NCI-H187 treated with DMSO at 0.1 percent for 48 hours (cell line): Measurements from ENCODE around the gene CLEC4C.
"Not testable (repeated sequence)": the region's sequence is repeated elsewhere in the genome, so short reads cannot be mapped to it uniquely, and the experiment has no call there.

Experiments
- DNase-seq: peaks from one replicate; lab custom pipeline; 2025; lab: John Stamatoyannopoulos, UW

CLEC4C gene

GRCh38 chr12:7747246-7747645 is at the start of gene CLEC4C:
Gene CLEC4C (minus strand): TSS chr12:7747375. CDS start chr12:7747348, 27 bp downstream.
- DNase-seq: no peak

- DNase-seq: no peak
Measured at GRCh38 chr12:7793211-7793610, 46.0 kb upstream of the CLEC4C start.

DNA sequence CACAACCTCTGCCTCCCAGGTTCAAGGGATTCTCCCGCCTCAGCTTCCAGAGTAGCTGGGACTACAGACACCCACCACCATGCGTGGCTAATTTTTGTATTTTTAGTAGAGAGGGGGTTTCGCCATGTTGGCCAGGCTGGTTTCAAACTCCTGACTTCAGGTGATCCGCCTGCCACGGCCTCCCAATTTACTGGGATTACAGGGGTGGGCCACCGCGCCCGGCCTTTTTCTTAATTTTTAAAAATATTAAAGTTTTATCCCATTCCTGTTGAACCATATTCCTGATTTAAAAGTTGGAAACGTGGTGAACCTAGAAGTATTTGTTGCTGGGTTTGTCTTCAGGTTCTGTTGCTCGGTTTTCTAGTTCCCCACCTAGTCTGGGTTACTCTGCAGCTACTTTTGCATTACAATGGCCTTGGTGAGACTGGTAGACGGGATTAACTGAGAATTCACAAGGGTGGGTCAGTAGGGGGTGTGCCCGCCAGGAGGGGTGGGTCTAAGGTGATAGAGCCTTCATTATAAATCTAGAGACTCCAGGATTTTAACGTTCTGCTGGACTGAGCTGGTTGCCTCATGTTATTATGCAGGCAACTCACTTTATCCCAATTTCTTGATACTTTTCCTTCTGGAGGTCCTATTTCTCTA is 41.8 kb upstream of the CLEC4C start, which contains the start of gene NANOG:
TSS of gene NANOG (plus strand) at position 519 of the 645 bp plus-strand sequence. CDS start 213 bp downstream, outside the sequence.
- DNase-seq: not testable (repeated sequence)

DNA sequence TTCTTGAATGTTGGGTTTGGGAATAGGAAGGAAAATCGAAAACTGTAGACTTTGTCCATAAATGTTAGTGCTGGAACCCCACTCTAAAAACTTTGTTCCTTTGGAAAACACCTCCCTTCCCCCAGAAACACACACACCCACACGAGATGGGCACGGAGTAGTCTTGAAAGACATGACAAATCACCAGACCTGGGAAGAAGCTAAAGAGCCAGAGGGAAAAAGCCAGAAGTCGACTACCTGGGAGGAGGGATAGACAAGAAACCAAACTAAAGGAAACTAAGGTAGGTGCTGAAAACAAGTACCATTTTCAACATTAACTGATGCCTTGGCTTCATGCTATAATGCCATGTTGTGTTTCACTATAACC is 41.1 kb upstream of the CLEC4C start:
- DNase-seq: no peak

DNA sequence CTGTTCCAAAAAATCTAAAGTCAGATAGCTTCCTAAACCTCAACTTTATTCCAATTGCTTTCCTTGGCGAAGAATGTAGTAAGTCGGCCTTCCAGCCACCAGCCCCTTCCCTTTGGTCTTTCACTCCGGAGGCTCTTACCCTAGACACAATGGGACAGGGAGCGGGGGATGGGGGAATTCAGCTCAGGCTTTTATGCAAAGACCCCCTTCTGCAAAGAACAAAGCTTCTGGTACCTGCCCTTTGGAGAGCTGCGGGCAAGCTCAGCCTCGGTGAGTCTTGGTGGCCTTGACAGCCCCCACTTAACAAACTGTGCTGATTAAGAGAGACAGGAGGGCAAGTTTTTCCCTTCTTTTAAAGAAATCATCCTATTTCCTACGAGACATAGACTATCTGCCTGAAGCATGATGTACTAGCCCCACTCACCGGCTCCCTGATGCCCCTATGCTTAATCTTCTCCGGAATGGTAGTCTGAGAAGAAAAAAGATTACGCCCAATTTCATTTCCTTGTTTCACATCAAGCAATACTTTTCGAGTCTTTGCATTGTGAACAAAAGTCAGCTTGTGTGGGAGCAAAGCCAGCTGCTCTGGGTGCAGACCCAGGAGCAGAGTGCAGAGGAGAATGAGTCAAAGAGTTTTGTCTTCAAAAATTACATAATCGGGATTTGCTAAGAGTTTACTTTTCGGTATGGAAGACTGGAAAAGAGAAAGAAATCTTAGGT is 40.6 kb upstream of the CLEC4C start:
- DNase-seq: no peak

- no peak for DNase-seq
Measured at GRCh38 chr12:7784701-7785100, 37.5 kb upstream of the CLEC4C start.

GRCh38 chr12:7783433-7783832 is 36.3 kb upstream of the CLEC4C start:
- DNase-seq: not testable (repeated sequence)

DNA sequence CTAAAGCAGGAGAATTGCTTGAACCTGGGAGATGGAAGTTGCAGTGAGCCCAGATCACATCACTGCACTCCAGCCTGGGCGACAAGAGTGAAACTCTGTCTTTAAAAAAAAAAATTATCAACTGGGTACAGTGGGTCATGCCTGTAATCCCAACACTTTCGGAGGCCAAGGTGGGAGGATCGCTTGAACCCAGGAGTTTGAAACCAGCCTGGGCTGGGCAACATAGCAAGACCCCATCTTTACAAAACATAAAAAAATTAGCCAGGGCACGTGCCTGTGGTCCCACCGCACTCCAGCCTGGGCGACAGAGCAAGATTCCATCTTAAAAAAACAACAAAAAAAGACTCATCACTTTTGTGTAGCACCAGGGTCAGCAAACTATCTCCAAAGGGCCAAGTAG is 34.9 kb upstream of the CLEC4C start:
- no peak for DNase-seq

- no peak for DNase-seq
Measured at GRCh38 chr12:7781274-7781673, 34.1 kb upstream of the CLEC4C start.

GRCh38 chr12:7769999-7770398 is 22.8 kb upstream of the CLEC4C start:
- DNase-seq: no peak

- DNase-seq: no peak
Measured at GRCh38 chr12:7758766-7759140, 11.6 kb upstream of the CLEC4C start.

DNA sequence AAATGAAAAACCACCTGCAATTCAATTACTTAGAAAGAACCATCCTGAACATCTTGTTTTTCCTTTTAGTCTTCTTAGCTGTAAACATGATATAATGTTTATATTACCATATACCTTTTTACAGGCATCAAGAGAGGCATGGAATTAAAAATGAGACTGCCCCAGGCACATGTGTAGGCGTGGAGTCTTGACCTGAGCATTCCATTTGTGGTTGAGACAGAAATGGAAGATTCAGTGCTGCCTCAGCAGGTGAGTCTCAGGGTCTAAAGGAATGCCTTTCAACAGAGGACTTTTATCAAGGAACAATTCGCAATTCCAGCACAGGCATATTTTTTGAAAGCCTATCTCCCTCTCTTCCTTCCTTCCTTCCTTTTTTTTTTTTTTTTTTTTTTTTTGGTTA is 9.8 kb upstream of the CLEC4C start:
- no peak for DNase-seq

DNA sequence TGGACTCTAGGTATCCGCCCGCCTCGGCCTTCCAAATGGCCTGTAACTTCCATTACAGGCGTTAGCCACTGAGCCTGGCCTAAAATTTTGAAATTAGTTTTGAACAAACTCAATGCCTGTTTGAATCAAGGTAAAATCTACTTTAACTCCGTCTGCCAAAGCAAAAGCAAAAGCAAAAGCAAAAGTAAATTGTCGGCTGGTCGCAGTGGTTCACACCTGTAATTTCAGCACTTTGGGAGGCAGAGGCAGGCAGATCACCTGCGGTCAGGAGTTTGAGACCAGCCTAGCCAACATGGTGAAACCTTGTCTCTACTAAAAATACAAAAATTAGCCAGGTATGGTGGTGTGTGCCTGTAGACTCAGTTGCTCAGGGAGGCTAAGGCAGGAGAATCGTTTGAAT is 8.5 kb upstream of the CLEC4C start:
- DNase-seq: not testable (repeated sequence)

DNA sequence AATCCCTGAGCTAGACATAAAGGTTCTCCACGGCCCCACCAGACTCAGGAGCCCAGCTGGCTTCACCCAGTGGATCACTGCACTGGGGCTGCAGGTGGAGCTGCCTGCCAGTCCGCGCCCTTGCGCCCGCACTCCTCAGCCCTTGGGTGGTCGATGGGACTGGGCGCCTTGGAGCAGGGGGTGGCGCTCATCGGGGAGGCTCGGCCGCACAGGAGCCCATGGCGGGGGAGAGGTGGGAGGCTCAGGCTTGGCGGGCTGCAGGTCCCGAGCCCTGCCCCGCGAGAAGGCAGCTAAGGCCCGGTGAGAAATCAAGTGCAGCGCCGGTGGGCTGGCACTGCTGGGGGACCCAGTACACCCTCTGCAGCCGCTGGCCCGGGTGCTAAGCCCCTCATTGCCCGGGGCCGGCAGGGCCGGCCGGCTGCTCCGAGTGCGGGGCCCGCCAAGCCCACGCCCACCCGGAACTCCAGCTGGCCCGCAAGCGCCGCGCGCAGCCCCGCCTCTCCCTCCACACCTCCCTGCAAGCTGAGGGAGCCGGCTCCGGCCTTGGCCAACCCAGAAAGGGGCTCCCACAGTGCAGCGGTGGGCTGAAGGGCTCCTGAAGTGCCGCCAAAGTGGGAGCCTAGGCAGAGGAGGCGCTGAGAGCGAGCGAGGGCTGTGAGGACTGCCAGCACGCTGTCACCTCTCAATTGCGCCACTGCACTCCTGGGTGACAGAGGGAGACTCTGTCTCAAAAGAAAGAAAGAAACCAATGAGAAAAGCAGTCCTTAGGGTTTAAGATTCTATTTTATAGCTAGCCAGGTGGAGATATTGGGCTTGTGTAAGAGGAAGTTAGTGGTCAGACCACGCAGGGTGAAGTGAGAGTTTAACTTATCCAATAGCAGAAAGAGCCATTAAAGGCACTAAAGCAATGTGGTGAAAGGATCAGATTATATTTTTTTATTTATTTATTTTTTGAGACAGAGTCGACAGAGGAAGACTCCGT is 5.1 kb upstream of the CLEC4C start:
- not testable (repeated sequence) for DNase-seq

DNA sequence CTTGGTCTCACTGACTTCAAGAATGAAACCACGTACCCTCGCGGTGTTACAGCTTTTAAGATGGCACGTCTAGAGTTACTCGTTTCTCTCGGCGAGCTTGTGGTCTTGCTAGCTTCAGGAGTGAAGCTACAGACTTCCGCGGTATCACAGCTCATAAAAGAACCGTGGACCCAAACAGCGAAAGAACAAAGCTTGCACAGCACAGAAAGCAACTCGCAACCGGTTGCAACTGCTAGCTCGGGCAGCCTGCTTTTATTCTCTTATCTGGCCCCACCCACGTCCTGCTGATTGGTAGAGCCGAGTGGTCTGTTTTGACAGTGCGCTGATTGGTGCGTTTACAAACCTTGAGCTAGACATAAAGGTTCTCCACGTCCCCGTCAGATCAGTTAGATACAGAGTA is 4.2 kb upstream of the CLEC4C start:
- no peak for DNase-seq

DNA sequence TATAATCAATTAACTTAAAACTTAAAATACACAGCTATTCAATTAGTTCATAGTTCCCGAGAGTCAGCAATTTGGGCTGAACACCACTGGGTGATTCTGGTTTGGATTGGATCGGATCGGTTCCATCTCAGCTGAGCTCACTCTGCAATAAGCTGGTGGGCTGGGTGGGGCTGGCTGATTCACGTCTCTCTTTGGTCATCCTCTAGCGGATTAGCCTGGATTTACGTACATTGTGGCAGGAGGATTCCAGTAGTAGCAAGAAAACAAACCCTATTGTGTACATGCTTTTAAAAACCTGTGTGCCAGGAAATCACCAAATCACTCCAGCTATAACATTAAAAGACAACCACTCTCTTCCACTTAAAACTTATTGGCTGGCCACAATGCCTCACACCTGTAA is 3.2 kb upstream of the CLEC4C start:
- no peak for DNase-seq

- DNase-seq: no peak
Measured at GRCh38 chr12:7749442-7749841, 2.3 kb upstream of the CLEC4C start.

DNA sequence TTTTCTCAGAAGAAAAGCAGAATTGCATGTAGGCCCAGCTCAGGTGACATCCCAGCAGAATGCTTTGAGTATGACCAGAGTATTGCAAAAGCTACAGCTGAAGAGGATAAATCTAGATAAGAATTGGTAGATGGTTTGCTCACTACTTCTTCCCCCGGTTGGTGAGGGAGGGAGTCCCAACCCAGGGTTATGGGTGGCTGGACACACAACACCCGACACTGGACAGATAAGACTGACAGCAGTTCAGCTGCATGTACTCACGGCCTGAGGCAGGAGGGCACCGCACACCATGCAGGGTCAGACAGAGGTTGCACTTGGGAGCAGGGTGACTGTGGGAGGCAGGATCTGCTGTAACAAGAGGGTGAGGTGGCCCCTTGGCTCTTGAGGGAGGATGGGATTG is 1.7 kb upstream of the CLEC4C start:
- DNase-seq: no peak

DNA sequence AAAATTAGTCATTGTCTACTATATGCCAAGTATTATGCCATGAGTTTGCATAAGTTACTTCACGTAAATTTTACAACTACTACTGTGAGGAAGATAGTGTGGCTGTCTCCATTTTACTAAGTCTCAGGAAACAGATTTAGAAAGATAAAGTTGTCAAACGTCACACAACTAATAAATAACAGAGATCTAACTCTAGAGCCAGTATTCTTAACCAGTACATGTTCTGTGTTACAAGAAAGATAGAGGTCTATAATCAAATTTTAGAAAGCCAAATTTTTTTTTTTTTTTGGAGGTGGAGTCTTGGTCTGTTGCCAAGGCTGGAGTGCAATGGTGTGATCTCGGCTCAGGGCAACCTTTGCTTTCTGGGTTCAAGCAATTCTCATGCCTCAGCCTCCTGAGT is 14.2 kb downstream of the CLEC4C start:
- DNase-seq: no peak

DNA sequence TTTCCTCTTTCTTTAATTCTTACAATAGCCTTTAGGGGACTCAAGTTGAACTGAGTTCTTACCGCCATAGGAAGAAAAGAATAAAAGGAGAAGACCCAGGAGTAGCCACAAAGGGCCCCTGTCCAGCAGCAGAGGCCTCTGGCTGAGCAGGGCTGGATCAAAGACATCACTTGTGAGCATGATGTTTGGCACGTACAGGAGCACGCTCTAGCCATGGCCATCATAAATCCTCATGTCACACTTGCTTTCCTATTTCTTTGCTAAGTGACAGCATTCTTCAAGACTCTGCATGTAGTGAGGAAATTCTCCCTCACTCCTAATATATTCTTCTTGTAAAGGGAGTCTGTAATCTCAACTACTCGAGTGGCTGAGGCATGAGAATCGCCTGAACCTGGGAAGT is 15.7 kb downstream of the CLEC4C start:
- no peak for DNase-seq

- not testable (repeated sequence) for DNase-seq
Measured at GRCh38 chr12:7730984-7731383, 16.2 kb downstream of the CLEC4C start.

DNA sequence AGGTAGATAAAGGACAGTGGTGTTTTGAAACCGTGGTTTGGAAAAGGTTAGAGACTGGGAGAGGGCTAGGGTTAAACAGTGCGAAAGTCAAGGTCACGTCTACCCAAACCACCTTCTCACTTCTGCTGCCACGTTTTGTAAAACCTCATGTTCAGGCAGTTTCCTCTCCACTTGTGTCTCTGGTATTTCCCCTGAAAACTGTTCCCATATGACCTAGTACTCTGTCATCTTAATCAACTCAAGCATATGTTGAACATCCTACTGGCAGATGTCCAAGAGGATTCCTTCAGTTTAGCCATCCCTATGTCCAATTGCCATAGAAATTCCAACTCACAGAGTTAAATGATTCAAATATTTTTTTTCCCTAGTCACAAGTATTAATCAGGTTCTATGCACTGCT is 17.4 kb downstream of the CLEC4C start:
- DNase-seq: no peak

DNA sequence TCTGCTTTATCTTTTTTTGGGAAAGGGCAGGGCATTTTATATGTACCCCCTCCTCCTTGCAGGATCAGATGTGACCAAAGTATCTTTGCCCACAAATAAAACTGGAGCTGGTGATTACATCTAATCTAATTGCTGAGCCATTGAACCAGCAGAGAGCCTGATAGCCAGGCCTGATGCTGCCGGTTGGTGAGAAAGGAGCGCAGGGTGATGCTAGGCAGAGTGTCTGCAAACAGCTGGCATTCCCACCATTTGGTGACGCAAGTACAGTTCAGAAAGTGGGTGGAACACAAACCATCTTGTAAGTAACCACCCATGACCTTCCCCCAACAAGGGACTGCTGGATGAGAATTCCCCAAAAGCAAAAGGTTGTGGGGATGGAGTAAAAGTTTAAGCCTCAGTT is 23.2 kb downstream of the CLEC4C start:
- DNase-seq: no peak
